ENCODE data around the gene CD44.

GRCh38 chr11:35239471-35240075 is 100.6 kb downstream of the CD44 start:
- no peak for TF ChIP-seq CTCF (IDR thresholded peaks at IDR 0.05)
- no peak for TF ChIP-seq POLR2A (IDR thresholded peaks at IDR 0.05)

All from uterus (tissue), 2 donors.